DMS 273 (cell line): ENCODE data around the gene NKTR.

ENCODE experiments used
- DNase-seq: peaks from one replicate; lab custom pipeline; 2025; ENCODE audit not compliant: unreplicated experiment; lab: John Stamatoyannopoulos, UW

NKTR gene

DNA sequence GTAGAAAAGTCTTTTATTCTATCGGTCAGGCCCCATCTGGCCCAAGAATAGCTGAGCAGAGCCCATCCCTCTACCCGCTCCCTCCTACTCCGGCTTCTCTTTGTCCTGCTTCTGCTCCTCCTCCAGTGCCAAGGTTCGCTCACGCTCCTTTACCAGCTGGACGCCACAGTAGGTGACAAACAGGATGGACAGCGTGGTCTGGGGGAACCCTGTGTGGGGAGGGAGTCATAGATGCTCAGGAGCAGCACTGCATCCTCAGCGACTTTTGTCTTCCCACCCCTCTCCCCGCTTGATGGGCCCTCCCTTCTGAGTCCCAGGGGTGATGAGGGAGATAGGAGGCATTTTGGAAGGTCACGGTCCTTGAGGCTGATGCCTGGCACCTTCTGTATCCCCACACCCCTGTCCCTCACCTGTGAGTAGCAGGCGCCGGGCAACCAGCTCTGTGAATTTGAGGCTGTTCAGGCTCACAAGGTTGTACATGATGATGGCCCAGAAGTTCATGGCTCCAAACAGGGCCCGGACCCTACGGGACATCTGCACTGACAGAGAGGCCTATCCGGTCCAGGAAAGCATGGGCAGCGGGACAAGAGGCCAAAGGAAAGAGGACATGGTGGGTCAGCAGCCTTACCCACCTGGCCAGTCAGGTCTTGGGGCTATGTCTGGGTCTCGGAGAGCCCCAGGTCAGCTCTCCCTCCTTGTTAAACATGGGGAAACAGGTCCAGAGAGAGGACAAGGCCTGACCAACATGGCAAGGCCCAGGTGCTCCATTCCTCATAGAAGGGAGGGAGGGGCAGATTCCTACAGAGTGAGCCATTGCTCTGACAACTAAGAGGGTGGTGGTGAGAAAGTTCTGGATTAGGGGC is 92.4 kb downstream of the NKTR start:
- no peak for DNase-seq

DNA sequence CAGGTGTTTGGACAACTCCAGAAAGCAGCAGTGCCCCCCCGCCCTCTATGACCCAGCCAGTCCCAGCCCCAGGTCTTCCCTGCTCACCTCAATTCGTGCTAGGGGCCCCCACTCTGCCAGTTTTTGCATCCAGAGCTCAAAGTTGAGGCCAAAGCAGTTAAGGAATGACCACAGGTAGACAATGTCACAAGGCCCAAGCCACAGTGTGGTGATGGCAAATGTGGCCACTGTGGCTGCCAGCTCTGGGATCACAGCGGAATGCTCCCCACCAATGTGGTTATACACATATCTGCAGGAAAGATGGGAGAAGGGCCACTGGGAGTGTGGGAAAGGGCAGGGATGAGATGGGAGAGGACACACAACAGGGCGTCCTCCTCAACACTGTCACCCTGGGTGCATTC is 93.0 kb downstream of the NKTR start:
- no peak for DNase-seq

DNA sequence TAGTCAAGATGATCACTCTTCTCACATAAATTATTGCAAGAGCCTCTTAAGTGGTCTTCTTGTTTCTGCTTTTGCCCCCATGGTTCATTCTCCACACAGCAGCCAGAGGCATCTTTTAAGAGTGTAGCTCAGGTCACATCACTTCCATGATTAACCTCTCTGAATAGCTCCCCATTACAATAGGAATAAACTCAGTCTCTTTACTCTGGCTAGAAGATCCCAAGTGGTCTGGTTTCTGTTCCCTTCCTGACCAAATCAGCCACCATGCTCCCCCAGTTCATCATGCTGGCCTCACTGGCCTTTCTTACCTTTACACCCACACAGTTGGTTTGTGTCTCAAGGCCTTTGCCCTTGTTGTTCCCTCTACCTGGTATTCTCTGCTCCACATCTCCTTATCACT is 93.9 kb downstream of the NKTR start:
- no peak for DNase-seq

DNA sequence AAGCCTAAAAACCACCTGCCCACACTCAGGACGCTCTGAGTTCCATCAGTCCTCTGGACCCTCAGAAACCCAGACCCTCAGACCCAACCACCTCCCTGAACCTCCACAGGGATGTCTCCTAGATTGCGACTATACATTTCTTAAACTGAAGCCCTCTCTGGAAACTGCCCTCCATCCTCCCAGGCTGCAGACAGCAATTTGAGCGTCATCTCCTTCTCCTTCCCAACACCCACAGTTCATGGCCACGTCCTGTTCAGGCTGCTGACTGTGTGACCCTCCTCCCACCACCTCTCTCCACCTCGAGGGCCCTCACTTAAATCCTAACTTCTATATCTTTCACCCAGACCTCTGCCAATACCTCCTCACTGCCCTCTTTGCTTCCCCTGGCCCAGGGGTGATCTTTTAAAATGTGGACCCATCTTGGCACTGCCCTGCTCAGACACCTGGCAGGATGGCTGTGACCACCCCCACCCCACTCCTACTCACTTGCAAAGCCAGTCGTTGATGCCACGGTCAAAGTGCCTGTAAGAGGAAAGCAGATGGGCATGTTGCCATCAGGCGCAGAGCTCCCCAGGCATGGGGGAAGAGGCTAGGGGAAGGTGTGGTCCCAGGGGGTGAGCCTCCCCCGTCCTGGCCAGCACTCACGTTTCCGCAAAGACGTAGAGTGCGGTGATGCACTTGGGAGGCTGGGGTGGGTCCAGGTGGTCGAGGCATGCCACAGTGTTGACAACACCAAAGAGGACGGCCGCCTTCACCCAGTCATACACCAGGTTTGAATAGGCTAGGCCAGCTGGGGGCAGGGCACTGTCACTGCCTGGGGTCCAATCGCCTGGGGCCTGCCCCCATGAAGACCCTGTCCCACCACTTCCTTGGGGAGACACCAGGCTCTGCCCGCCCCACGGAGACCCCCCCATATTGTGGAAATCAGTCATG is 96.1 kb downstream of the NKTR start:
- no peak for DNase-seq

DNA sequence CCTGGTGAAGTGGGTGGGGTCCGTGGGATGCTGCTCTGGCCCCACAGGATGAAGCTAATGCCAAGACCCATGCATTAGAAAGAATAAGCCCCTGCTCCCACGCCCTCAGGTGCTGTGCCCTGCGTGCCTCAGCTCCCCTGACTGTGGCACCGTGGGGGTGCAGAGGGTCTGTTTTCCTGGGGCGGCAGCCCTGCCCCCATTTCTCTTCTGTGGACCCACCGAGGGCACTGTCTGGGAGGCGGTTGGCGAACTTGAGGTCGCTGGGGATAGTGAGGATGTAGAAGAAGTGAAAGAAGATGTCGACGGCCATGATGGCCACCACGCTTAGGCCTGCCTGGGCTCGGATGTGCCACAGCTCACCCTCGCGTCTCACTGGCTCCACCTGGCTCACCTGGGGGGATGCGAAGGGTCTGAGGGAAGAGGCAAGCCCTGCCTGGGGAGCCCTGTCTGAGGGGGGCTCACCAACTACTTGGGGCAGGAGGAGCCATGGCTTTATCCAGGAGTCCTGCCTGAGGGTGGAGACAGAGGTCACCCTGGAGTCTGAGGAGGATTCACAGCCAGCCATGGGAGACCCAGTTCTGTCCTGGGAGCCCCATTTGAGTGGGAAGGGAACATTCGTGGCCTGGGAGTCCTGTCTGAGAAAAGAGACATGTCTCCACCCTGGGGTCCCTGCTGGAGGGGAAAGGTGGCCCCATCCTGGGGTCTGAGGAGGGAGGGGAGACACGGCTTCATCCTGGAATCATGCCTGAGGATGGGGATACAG is 97.0 kb downstream of the NKTR start:
- no peak for DNase-seq
